ENCODE data around the gene SPINK6.

DNA sequence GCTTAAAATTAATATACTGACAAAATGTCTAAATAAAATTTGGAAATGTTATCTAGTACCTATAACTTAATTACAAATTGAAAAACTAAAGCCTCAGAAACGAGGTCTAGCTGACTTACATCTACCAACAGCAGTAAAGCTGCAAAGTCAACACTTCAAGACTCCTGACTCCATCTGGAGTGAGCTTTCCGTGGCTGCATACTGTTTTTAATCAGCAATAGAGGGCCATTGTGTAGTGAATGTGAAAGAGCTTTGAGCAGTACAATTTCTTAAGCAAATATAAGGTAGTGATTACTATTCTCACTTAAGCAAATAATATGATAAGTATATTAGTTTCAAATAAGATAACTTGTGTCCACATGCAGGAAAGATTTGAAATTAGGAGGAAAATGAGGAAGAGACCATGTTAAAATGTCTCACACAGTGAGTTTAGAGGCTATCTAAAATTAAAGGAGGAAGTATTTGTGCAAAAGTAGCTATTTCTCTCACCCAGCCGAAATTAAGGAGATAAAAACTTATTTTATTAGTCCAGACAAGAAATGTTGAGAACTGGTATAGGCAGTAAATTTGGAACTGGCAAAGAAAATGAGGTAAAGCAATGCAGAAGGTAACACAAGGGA is 6.4 kb downstream of the SPINK6 start:
- TF ChIP-seq CTCF (conservative IDR thresholded peaks at IDR 0.05; ENCODE audit: low read length) (no peak), EZH2phosphoT487 (IDR thresholded peaks at IDR 0.05; ENCODE audit: borderline replicate concordance) (no peak)
